GM18868 (cell line): Measurements from ENCODE around the gene ADAM33.

Source experiments
- ATAC-seq: cut with Tn5 transposase; IDR thresholded peaks from one replicate; pipeline ENCODE4 v1.9.1; 2021; ENCODE audit warnings: mild to moderate bottlenecking, moderate library complexity; ENCODE audit not compliant: unreplicated experiment

ADAM33 gene

DNA sequence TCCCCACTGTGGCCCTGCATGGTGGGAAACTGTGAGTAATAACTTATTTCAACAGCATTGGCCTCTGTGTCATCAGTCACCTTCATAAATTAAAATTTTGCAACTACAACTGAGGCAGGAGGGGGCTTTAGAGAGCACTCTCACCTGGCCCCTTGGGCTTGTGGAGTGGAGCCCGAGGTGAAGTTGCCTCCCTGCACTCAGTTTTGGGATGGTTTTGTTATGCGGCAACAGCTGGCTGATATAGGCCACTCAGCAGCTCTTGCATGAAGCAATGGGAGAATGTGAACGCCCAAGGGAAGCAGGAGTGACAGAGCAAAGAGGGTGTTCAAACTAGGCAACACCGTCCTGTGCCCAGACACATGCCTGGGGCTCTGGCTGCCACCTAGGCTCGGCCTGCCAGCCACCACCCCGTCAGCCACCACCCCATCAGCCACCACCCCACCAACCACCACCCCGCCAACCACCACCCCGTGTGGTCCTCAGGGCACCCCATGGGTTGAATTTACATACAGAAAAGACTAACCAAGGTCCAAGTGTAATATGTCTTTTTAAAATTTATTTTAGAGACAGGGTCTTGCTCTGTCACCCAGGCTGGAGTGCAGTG lies 14.3 kb downstream of the ADAM33 start:
- ATAC-seq = no peak

DNA sequence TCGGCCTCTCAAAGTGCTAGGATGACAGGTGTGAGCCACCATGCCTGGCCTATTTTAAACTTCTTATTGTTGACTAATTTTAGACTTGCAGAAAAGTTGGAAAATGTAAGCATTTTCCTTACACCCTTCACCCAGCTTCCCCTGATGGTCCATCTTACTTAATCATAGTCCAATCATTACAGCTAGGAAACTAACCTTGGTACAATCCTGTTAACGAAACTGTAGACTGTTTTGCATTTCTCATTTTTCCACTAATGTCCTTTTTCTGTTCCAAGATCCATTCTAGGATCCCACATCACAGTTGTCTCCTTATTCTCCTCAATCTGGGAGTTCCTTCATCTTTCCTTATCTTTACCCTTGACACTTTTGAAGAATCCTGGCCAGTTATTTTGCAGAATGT lies 18.0 kb downstream of the ADAM33 start:
- ATAC-seq = no peak

- ATAC-seq = no peak
These were observed 18.6 kb downstream of the ADAM33 start, which contains the start of gene GFRA4 for GRCh38 chr20:3663031-3663701. Gene GFRA4, minus strand, starts transcription at chr20:3663399. Its CDS starts 0 bp downstream, at chr20:3663399.

DNA sequence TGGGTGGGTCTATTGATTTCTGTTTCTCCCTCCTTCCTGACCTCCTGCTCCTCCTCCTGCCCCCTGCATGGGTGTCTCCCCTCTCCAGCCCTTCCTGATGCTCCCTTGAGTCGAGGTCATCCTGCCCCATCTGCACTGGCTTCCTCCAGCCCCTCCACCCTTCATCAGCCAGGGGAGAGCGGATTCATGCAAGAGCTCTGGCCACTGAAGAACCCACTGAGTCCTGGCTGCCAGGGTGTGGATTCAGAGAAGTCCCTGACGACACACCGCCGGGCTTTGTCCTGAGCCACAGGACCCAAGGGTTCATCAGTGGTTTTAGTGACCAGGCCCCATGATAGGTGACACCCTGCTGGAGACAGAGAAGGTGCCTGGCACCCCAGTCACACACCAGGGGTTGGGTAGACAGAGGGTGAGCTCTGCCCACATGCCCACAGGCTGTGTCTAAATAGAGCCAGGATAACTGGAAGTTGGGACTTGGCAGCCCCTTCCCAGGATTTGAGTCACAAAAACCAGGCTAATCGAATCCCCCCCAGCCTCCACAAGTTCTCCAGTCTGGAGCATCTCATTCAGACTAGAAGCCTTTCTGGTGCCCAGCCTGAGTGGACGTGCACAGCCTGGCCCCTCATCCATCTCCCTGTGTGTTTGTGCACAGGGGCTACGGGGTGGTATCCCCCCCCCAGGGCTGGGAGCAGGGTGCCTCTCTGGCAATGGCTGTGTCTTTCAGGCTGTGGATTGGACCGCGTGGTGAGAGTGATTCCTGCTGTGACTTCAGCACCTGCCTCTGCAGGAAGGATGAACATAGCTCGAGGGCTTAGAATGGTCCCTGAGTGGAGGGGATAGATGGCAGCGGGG lies 19.8 kb downstream of the ADAM33 start:
- no peak for ATAC-seq

- no peak for ATAC-seq
These were observed 20.6 kb downstream of the ADAM33 start for GRCh38 chr20:3661060-3661813.

GRCh38 chr20:3660262-3661059 lies 21.3 kb downstream of the ADAM33 start:
- ATAC-seq = no peak

- ATAC-seq = no peak
These were observed 22.1 kb downstream of the ADAM33 start for GRCh38 chr20:3659492-3660261.

DNA sequence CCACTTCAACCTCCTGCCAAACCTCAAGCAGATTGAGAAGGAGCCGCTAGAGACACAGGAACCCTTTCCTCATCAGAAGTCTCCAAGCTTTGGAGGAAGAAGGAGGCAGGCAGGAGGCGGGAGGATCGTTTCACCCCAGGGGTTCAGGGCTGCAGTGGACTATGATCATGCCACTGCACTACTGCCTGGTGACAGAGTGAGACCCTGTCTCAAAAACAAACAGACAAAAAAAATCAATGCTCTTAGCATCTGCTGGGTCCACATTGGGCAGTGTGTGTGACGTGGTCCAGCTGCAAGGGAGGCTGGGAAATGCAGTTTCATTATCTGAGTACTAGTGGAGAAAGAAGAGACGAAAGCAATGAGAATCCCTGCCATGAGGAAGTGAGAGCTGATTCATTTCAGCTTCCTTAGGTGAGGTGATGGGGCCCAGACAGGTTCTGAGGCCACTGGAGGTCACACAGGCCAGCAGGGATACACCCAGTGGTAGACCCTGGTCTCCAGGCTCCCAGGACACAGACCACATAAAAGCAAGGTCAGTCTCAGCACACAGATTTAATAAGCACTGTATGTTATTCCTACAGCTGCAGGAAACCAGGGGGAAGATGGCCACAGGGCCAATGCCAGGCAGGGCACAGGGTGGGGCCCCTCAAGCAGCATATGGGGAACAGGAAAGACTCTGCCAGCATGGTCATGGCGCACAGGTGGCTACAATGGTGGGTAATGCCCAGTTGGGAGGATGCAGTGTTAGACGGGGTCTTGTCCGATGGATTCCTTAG lies 22.9 kb downstream of the ADAM33 start:
- peak; percentile 95 for ATAC-seq

- no peak for ATAC-seq
These were observed 23.6 kb downstream of the ADAM33 start for GRCh38 chr20:3658019-3658715.

- no peak for ATAC-seq
These were observed 26.7 kb downstream of the ADAM33 start for GRCh38 chr20:3655131-3655405.

GRCh38 chr20:3654326-3655130 lies 27.3 kb downstream of the ADAM33 start:
- ATAC-seq = no peak

- no peak for ATAC-seq
These were observed 27.9 kb downstream of the ADAM33 start for GRCh38 chr20:3653921-3654320.

- ATAC-seq = no peak
These were observed 28.9 kb downstream of the ADAM33 start for GRCh38 chr20:3652676-3653596.

DNA sequence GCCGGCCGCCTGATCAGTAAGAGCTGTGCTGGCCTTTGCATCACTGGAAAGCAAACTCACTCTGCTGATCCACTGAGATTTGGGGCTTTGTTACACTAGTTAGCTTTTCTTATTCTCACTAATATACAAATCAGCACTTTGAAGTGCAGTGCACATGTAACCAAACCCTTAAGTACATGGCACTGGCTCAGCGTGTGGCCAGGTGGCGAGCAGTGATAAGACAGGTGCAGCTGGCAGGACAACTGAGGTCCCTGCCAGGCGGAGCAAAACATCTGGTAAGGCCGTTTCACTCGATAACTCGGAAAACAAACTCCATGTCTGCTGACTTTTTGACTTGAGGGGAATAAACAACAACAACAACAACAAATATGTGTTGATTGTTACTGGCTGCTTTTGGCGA lies 29.6 kb downstream of the ADAM33 start:
- ATAC-seq = no peak

DNA sequence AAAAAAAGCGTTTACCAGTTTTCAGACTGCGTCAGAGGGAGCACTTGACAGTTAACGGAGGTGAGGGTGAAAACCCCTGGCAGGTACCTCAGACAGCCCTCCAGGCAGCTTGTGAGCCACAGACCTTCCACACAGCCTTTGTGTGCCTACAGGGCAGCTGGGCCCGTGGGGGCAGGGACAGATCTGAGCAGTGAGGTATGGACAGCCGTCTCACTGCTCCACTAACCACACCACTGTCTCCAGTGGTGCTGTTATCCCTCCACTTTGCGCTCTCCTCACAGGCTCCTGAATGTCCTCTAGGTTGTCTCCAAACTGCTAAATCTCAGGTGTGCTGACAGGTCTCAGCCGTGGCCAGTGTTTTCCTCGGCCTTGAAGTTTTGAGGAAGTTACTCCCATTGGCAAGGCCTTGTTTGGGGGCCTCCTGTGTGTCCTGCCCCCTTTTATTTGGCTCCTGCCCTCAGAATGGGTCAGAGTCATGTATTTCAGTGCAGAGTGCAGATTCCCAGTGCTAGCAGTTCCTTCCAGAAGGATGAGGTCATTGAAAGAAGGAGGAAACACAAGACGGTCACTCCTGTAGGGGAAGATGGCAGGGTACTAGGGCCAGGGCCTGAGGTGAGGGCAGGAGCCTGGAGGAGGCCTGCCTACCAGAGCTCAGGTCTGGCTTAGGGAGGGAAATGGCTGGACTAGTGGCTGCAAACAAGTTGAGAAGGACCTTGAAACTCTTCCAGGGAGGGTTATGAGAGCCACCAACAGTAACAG lies 30.4 kb downstream of the ADAM33 start:
- ATAC-seq = no peak

DNA sequence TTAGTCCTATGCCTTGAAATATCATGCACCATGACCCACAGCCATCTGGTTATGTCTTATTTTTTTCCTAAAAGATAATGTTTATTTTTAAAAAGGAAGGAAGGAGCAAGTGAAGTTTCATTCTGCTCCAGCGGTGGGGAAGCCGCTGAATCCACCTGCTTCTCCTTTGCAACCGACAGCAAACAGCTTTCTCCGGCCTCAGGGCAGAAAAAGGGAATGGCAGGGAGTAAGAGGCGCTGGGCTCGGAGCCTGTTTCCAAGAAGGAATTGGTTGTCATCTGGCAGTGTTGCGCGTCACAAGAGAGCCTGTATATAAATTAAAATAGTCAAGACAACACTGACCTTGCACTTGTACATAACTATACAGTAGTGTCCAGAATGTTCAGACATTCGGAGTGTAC lies 32.9 kb downstream of the ADAM33 start:
- no peak for ATAC-seq
